Measurements from ENCODE around the gene NRXN3.

DNA sequence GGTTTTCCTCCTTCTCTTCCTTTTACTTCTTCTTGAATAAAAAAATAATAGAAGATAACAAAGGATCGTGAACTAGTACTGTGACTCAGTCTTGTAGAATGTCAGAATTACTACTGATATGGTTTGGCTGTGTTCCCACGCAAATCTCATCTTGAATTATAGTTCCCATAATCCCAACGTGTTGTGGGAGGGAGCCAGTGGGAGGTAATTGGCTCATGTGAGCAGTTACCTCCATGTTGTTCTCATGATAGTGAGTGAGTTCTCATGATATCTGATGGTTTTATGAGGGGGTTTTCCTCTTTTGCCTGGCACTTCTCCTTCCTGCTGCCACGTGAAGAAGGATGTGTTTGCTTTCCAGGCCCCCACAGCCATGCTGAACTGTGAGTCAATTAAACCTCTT, 1491.6 kb downstream of the NRXN3 start:
- TF ChIP-seq, protein P1, sequence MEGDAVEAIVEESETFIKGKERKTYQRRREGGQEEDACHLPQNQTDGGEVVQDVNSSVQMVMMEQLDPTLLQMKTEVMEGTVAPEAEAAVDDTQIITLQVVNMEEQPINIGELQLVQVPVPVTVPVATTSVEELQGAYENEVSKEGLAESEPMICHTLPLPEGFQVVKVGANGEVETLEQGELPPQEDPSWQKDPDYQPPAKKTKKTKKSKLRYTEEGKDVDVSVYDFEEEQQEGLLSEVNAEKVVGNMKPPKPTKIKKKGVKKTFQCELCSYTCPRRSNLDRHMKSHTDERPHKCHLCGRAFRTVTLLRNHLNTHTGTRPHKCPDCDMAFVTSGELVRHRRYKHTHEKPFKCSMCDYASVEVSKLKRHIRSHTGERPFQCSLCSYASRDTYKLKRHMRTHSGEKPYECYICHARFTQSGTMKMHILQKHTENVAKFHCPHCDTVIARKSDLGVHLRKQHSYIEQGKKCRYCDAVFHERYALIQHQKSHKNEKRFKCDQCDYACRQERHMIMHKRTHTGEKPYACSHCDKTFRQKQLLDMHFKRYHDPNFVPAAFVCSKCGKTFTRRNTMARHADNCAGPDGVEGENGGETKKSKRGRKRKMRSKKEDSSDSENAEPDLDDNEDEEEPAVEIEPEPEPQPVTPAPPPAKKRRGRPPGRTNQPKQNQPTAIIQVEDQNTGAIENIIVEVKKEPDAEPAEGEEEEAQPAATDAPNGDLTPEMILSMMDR (IDR thresholded peaks at IDR 0.05; ENCODE audit: poor library complexity, severe bottlenecking) = no peak
- TF ChIP-seq REST (IDR thresholded peaks at IDR 0.05; ENCODE audit: borderline replicate concordance) (no peak), EP300 (conservative IDR thresholded peaks at IDR 0.05; ENCODE audit: poor library complexity, severe bottlenecking) (no peak), EZH2 (IDR thresholded peaks at IDR 0.05; ENCODE audit: borderline replicate concordance, insufficient read depth, low read length, poor library complexity, severe bottlenecking) (no peak)
